BJ (cell line): ENCODE results near the gene HBQ1. TPM values are rescaled to one million over a fixed set of nuclear protein-coding genes. Genes with fewer than 3 reads are reported as not detected.
"Not testable (repeated sequence)": the region's sequence is repeated elsewhere in the genome, so short reads cannot be mapped to it uniquely, and the experiment has no call there.

Experiments used
- CTCF ChIA-PET: fragments of 350-600 bp; formaldehyde crosslinking; extraction: SDS; loops from one replicate; lab custom pipeline; 2021; ENCODE audit warnings: antibody characterized with exemption, inconsistent platforms; lab: Yijun Ruan, JAX
- POLR2A ChIA-PET: fragments of 300-600 bp; sonication (Branson Sonifier 250); formaldehyde crosslinking; extraction: SDS; loops from one replicate; lab custom pipeline; 2021; ENCODE audit warnings: antibody characterized with exemption; lab: Charles Lee
- DNase-seq: peaks from one replicate; pipeline ENCODE4 v3.0.0-alpha.2; 2011; ENCODE audit warnings: low read depth
- H3K27me3 ChIP-seq: 2 replicates; pipeline ENCODE4 v1.6.0; 2011; ENCODE audit warnings: low read length; ENCODE audit not compliant: control insufficient read depth, insufficient read depth
- H3K36me3 ChIP-seq: 2 replicates; pipeline ENCODE4 v1.5.1; 2011; ENCODE audit warnings: low read length; ENCODE audit not compliant: control insufficient read depth, insufficient read depth
- H3K4me3 ChIP-seq: 2 replicates; pipeline ENCODE4 v1.5.1; 2011; ENCODE audit warnings: low read depth, mild to moderate bottlenecking, control low read depth, low read length
- CTCF ChIP-seq: IDR thresholded peaks from 2 replicates; pipeline ENCODE4 v1.5.1; 2011; ENCODE audit warnings: low read depth, mild to moderate bottlenecking, control low read depth, inconsistent platforms, low read length, moderate library complexity; ENCODE audit not compliant: insufficient read depth
- polyA plus RNA-seq: library from polyadenylated mRNA; depleted of rRNA; stranded (reverse); fragments of >200 nt; gene quantifications from 2 replicates; pipeline ENCODE4 v1.2.3, GENCODE V29; 2011

The HBQ1 gene
- polyA plus RNA-seq, 1 experiment, result 0.18 TPM

- DNase-seq, result no peak
- peaks cover 21% of the 10 kb centered on the region for H3K27me3 ChIP-seq
Measured at GRCh38 chr16:162271-162991, 17.8 kb upstream of the HBQ1 start.

GRCh38 chr16:163139-163538, 17.1 kb upstream of the HBQ1 start:
- POLR2A ChIA-PET, CTCF ChIA-PET, DNase-seq, H3K4me3 ChIP-seq, H3K36me3 ChIP-seq: not testable (repeated sequence)
- H3K27me3 ChIP-seq, result peaks cover 26% of the 10 kb centered on the region

More at GRCh38 chr16:162271-162991, 17.8 kb upstream of the HBQ1 start:
- Histone ChIP-seq H3K36me3 (no peaks in the 10 kb centered on the region), H3K4me3 (no peak overlapping the region)
- no peak for TF ChIP-seq CTCF
- CTCF ChIA-PET, result no interaction called here
- POLR2A ChIA-PET, result no interaction called here

GRCh38 chr16:163696-164095, 16.6 kb upstream of the HBQ1 start:
- POLR2A ChIA-PET, H3K36me3 ChIP-seq, CTCF ChIA-PET, H3K4me3 ChIP-seq, DNase-seq: not testable (repeated sequence)
- H3K27me3 ChIP-seq, result peaks cover 30% of the 10 kb centered on the region

- DNase-seq, POLR2A ChIA-PET, H3K36me3 ChIP-seq, CTCF ChIA-PET, H3K4me3 ChIP-seq: not testable (repeated sequence)
- peaks cover 33% of the 10 kb centered on the region for H3K27me3 ChIP-seq
Measured at GRCh38 chr16:164134-164823, 16.0 kb upstream of the HBQ1 start.

- no peak overlapping the region for H3K4me3 ChIP-seq
- H3K27me3 ChIP-seq, result peaks cover 33% of the 10 kb centered on the region
- ChIA-PET POLR2A (no interaction called here), CTCF (no interaction called here)
- DNase-seq, result no peak
- TF ChIP-seq CTCF, result no peak
- H3K36me3 ChIP-seq, result no peaks in the 10 kb centered on the region
Measured at GRCh38 chr16:164827-165538, 15.3 kb upstream of the HBQ1 start.

GRCh38 chr16:165539-166374, 14.5 kb upstream of the HBQ1 start, which contains the start of gene HBM:
TSS of gene HBM (plus strand) at chr16:165978. CDS start at chr16:165998, 20 bp downstream.
- Histone ChIP-seq H3K36me3 (no peaks in the 10 kb centered on the region), H3K27me3 (peaks cover 36% of the 10 kb centered on the region), H3K4me3 (no peak within 1 kb of the TSS)
- ChIA-PET CTCF (no interaction called here), POLR2A (no interaction called here)
- no peak for DNase-seq
- TF ChIP-seq CTCF, result no peak
